K562 (cell line): Measurements from ENCODE around the gene AK4. TPM values are rescaled to one million over a fixed set of nuclear protein-coding genes. Genes with fewer than 3 reads are reported as not detected.

Experiments used
- ATAC-seq: fragments of 200-7000 bp; cut with Tn5 transposase; 3 replicates; pipeline ENCODE4 v1.9.1; 2020; ENCODE audit warnings: moderate library complexity
- BruUV-seq: library from RNA; stranded (reverse); fragments of 400-500 nt; replicated peaks from 2 replicates; lab custom pipeline; 2021; lab: Mats Ljungman, UMichigan
- CTCF ChIA-PET: fragments of 300-600 bp; formaldehyde crosslinking; extraction: SDS; loops from one replicate; lab custom pipeline; 2021; ENCODE audit warnings: low intra/inter-chr PET ratio; lab: Yijun Ruan, JAX
- POLR2A ChIA-PET: fragments of 300-600, 350-650 bp; sonication (Branson Sonifier 250); formaldehyde crosslinking; extraction: SDS; loops from one replicate; lab custom pipeline; 2021; ENCODE audit warnings: antibody characterized with exemption, inconsistent platforms; lab: Yijun Ruan, JAX
- DNase-seq, 4 experiments: peaks; one replicate each; pipeline versions ENCODE4 v3.0.0 to v3.0.0-alpha.2; 2011 to 2018; ENCODE audit warnings: low spot score in 3 of 4, mixed read lengths in 3 of 4; ENCODE audit errors: extremely low read depth in 1 of 4
- FAIRE-seq: peaks from 2 replicates; lab custom pipeline; 2011; peaks lifted over from hg19 to GRCh38; lab: Jason Lieb, UNC
- H2AFZ ChIP-seq: 2 replicates; pipeline ENCODE4 v1.6.0; 2011; ENCODE audit warnings: low read depth, low read length, control low read depth, inconsistent platforms
- H3K27ac ChIP-seq: fragments of 200-600 bp; 3 replicates; pipeline ENCODE4 v1.8.0; 2011; ENCODE audit warnings: low read depth, mild to moderate bottlenecking, control low read depth, inconsistent platforms, low read length, moderate library complexity, mixed read lengths; ENCODE audit errors: extremely low read depth
- H3K27me3 ChIP-seq, 2 experiments: fragments of 300-600 bp in 1 of 2; 2 replicates in 1 of 2; 3 replicates in 1 of 2; pipeline versions ENCODE4 v1.6.0 to v1.8.0; 2011; ENCODE audit warnings: inconsistent platforms in 2 of 2, low read length in 2 of 2, mild to moderate bottlenecking in 1 of 2, mixed read lengths in 1 of 2, moderate library complexity in 1 of 2; ENCODE audit not compliant: control insufficient read depth in 2 of 2, insufficient read depth in 2 of 2
- H3K36me3 ChIP-seq: fragments of 300-600 bp; 3 replicates; pipeline ENCODE4 v1.8.0; 2011; ENCODE audit warnings: mild to moderate bottlenecking, low read length, inconsistent platforms; ENCODE audit not compliant: control insufficient read depth, insufficient read depth
- H3K4me1 ChIP-seq, 2 experiments: fragments of 200-600 bp in 1 of 2; replicated peaks in 1 of 2; 2 replicates in 1 of 2; 3 replicates in 1 of 2; pipeline versions ENCODE4 v1.5.1 to v1.8.0; 2011; ENCODE audit warnings: inconsistent platforms in 2 of 2, low read length in 2 of 2, mild to moderate bottlenecking in 1 of 2, mixed read lengths in 1 of 2, moderate library complexity in 1 of 2; ENCODE audit not compliant: control insufficient read depth in 2 of 2, insufficient read depth in 2 of 2
- H3K4me2 ChIP-seq: 2 replicates; pipeline ENCODE4 v1.6.1; 2011; ENCODE audit warnings: low read length, control low read depth, inconsistent platforms, mixed read lengths; ENCODE audit not compliant: insufficient read depth
- H3K4me3 ChIP-seq: fragments of 200-600 bp; sonication (generic), shearing (Covaris generic); 2 replicates; pipeline ENCODE4 v1.5.1; 2016; ENCODE audit warnings: control low read depth, inconsistent platforms
- H3K79me2 ChIP-seq: fragments of 200-600 bp; 3 replicates; pipeline ENCODE4 v1.8.0; 2011; ENCODE audit warnings: low read length, inconsistent platforms; ENCODE audit not compliant: control insufficient read depth, insufficient read depth
- H3K9ac ChIP-seq, 2 experiments: 2 replicates each; pipeline versions ENCODE4 v1.6.0 to v1.6.1; 2011; ENCODE audit warnings: low read depth in 2 of 2, low read length in 2 of 2, control low read depth in 1 of 2, inconsistent platforms in 1 of 2, mild to moderate bottlenecking in 1 of 2, mixed read lengths in 1 of 2; ENCODE audit not compliant: insufficient read depth in 1 of 2
- H3K9me1 ChIP-seq: one replicate; pipeline ENCODE4 v1.6.0; 2011; ENCODE audit warnings: inconsistent platforms, mild to moderate bottlenecking, low read length, moderate library complexity; ENCODE audit not compliant: control insufficient read depth, insufficient read depth
- H3K9me3 ChIP-seq: replicated peaks from 2 replicates; pipeline ENCODE4 v1.5.1; 2011; ENCODE audit warnings: low read depth, low read length, inconsistent platforms; ENCODE audit not compliant: control insufficient read depth, insufficient read depth
- H4K20me1 ChIP-seq: replicated peaks from 2 replicates; pipeline ENCODE4 v1.6.1; 2011; ENCODE audit warnings: low read length, inconsistent platforms, mixed read lengths; ENCODE audit not compliant: control insufficient read depth, insufficient read depth
- ASH1L ChIP-seq: fragments of 450-650 bp; IDR thresholded peaks from 2 replicates; pipeline ENCODE4 v1.6.1; 2018; ENCODE audit warnings: borderline replicate concordance, mild to moderate bottlenecking, low read depth; ENCODE audit not compliant: partially characterized antibody
- CBFA2T3 ChIP-seq: fragments of 450-650 bp; IDR thresholded peaks from 2 replicates; pipeline ENCODE4 v1.6.1; 2017
- CSDE1 ChIP-seq, 2 experiments: fragments of 450-650 bp; IDR thresholded peaks; 2 replicates each; pipeline ENCODE4 v1.6.1; 2016; ENCODE audit warnings: mild to moderate bottlenecking in 1 of 2
- E2F6 ChIP-seq, 2 experiments: IDR thresholded peaks; 2 replicates each; pipeline ENCODE4 v1.6.1; 2011; ENCODE audit warnings: borderline replicate concordance in 1 of 2, control low read depth in 1 of 2, low read depth in 1 of 2, low read length in 1 of 2, mild to moderate bottlenecking in 1 of 2, mixed read lengths in 1 of 2, moderate library complexity in 1 of 2; ENCODE audit not compliant: insufficient read depth in 1 of 2, insufficient read length in 1 of 2, poor library complexity in 1 of 2, severe bottlenecking in 1 of 2; ENCODE audit errors: extremely low read depth in 1 of 2
- ELF4 ChIP-seq: fragments of 450-650 bp; formaldehyde crosslinking; IDR thresholded peaks from 2 replicates; pipeline ENCODE4 v1.4.0; 2022; ENCODE audit warnings: missing genetic modification characterization
- KDM5B ChIP-seq: fragments of 200-600 bp; sonication (generic); IDR thresholded peaks from 2 replicates; pipeline ENCODE4 v1.6.1; 2012; ENCODE audit warnings: low read depth, mild to moderate bottlenecking, moderate library complexity, low read length, control low read depth, inconsistent platforms; ENCODE audit not compliant: insufficient replicate concordance
- MAFK ChIP-seq: IDR thresholded peaks from 2 replicates; pipeline ENCODE4 v1.6.1; 2011; ENCODE audit warnings: low read length, improper control_type of control experiment
- MCM2 ChIP-seq: fragments of 450-650 bp; IDR thresholded peaks from 2 replicates; pipeline ENCODE4 v1.6.1; 2017; ENCODE audit warnings: low read depth, mild to moderate bottlenecking
- NCOA6 ChIP-seq: fragments of 450-650 bp; IDR thresholded peaks from 2 replicates; pipeline ENCODE4 v1.6.1; 2017; ENCODE audit warnings: mild to moderate bottlenecking
- NR2F6 ChIP-seq: fragments of 450-650 bp; formaldehyde crosslinking; IDR thresholded peaks from 2 replicates; pipeline ENCODE4 v1.4.0; 2020; ENCODE audit warnings: mild to moderate bottlenecking
- PATZ1 ChIP-seq: fragments of 250-450 bp; sonication (Bioruptor Pico); IDR thresholded peaks from 2 replicates; pipeline ENCODE4 v1.5.0; 2020; ENCODE audit warnings: mild to moderate bottlenecking, borderline replicate concordance
- RHOXF2B ChIP-seq: fragments of 250-450 bp; sonication (Bioruptor Pico); conservative IDR thresholded peaks from 2 replicates; pipeline ENCODE4 v1.5.1; 2021
- SRSF9 ChIP-seq: fragments of 200-400 bp; formaldehyde crosslinking; IDR thresholded peaks from 2 replicates; pipeline ENCODE4 v1.6.1; 2017; ENCODE audit warnings: low read depth, low read length, borderline replicate concordance
- TAF1 ChIP-seq: IDR thresholded peaks from 2 replicates; pipeline ENCODE4 v1.6.1; 2011; ENCODE audit warnings: mild to moderate bottlenecking, low read length, moderate library complexity; ENCODE audit not compliant: insufficient read depth, control insufficient read depth, severe bottlenecking; ENCODE audit errors: extremely low read depth
- VEZF1 ChIP-seq: fragments of 200-800 bp; sonication (Bioruptor generic); IDR thresholded peaks from 2 replicates; pipeline ENCODE4 v1.6.1; 2017; ENCODE audit warnings: missing genetic modification characterization, missing compliant biosample characterization
- ZNF133 ChIP-seq: fragments of 250-450 bp; sonication (Bioruptor Pico); IDR thresholded peaks from 2 replicates; pipeline ENCODE4 v1.4.0; 2020; ENCODE audit warnings: mild to moderate bottlenecking
- WGBS: fragments of 100-300 bp; shearing (Covaris generic); methylation state at CpG from one replicate; pipeline ENCODE4 v1.1.6; 2016; ENCODE audit warnings: low coverage, mixed read lengths; ENCODE audit not compliant: insufficient coverage; ENCODE audit errors: missing lambda C conversion rate; 5-methylcytosine and 5-hydroxymethylcytosine counted together
- in situ Hi-C: fragments of 300-500 bp; cut with MboI; formaldehyde crosslinking; loops from 4 replicates; pipeline ENCODE4 v1.15.0; 2018; ENCODE audit warnings: inconsistent platforms, mixed read lengths
- intact Hi-C: fragments of 100-400 bp; cut with micrococcal nuclease; formaldehyde crosslinking; loops from 2 replicates; pipeline ENCODE4 v1.14.2; 2022
- polyA plus RNA-seq, 8 experiments: library from polyadenylated mRNA; depleted of rRNA in 4 of 8; stranded (reverse) in 5 of 8; unstranded in 3 of 8; fragments of >200 nt; fragmentation: Nextera tagmentation in 2 of 8; fragmentation: Illumina TruSeq in 1 of 8; extraction: Ambion mirVana in 2 of 8; extraction: Trizol in 1 of 8; gene quantifications; 2 replicates each; pipeline versions ENCODE4 v1.2.1 to v1.2.3, GENCODE V29; 2011 to 2014; ENCODE audit warnings: inconsistent platforms in 1 of 8, missing spikeins in 1 of 8
- total RNA-seq, 7 experiments: library from RNA; depleted of rRNA in 6 of 7; stranded (reverse); fragments of >200 nt in 6 of 7; fragmentation: Illumina TruSeq in 2 of 7; extraction: Trizol in 2 of 7; gene quantifications; 2 replicates each; pipeline versions ENCODE4 v1.2.1 to v1.2.3, GENCODE V29; 2011 to 2021; ENCODE audit warnings: low replicate concordance in 1 of 7
- TF ChIP-seq, protein P1 (sequence below): fragments of 250-450 bp; sonication (Bioruptor Pico); IDR thresholded peaks from 2 replicates; pipeline ENCODE4 v1.8.0; 2021; ENCODE audit warnings: mild to moderate bottlenecking, moderate library complexity

The AK4 gene
- total and polyA plus RNA-seq, 9 of the 15 experiments (the other 6 are each of a cell fraction or from before 2014, with no cell fraction given) = 10.4 to 96.6 (median 21.5) TPM

DNA sequence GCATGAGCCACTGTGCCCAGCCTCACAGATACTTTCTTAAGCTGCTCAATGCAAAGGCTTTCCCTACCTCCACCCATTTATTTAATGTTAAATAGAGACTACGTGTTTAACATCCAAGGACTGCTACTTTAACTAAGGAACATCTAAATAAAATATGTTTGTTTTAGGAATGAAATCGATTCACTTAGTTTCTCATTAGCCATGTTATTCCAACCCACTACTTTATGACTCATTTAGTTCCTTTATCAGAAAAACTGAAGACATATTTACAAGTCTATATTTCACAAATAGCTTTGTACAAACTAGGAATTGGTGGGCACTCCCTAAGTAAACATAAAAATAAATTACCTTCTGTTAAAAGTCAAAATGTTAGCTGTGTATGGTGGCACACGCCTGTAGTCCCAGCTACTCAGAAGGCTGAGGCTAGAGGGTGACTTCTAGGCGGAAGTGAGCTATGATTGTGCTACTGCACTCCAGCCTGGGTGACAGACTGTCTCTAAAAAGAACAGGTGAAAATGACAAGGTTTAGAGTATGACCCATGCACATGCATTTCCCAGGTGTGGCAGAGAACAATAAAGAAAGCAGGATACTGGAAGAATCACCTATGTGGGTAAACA is 39.9 kb upstream of the AK4 start:
- Histone ChIP-seq H3K9ac (no peak overlapping the region), H3K4me2 (no peak overlapping the region), H3K79me2 (no peaks in the 10 kb centered on the region), H3K27me3 (no peaks in the 10 kb centered on the region; a peak in 2 of 5 replicates), H3K36me3 (no peaks in the 10 kb centered on the region), H3K4me1 (peaks cover 0 to 2% of the 10 kb centered on the region in 2 experiments; a peak in 2 of 5 replicates), H4K20me1 (no peaks in the 10 kb centered on the region), H3K4me3 (no peak overlapping the region), H2AFZ (no peak overlapping the region), H3K27ac (no peak overlapping the region), H3K9me1 (no peaks in the 10 kb centered on the region), H3K9me3 (no peaks in the 10 kb centered on the region; the same call in 1 of the 2 replicates)
- FAIRE-seq = no peak
- in situ Hi-C loops = no loop called here
- intact Hi-C loops = no loop called here
- no peak for DNase-seq
- POLR2A ChIA-PET = no interaction called here
- peak; percentile 43; the same call in 1 of the 3 replicates for ATAC-seq
- no TSS peak for BruUV-seq
- CTCF ChIA-PET = no interaction called here
- WGBS = 17% methylated on average over 4 of the region's 4 CpGs
- TF ChIP-seq CBFA2T3 = no peak
- no peak for TF ChIP-seq ASH1L
- no peak for TF ChIP-seq KDM5B
- no peak for TF ChIP-seq VEZF1
- no peak for TF ChIP-seq PATZ1 (CRISPR knock-in tag)
- no peak for TF ChIP-seq SRSF9
- TF ChIP-seq ELF4 (CRISPR knock-in tag) = no peak
- TF ChIP-seq RHOXF2B = no peak
- TF ChIP-seq NCOA6 = no peak
- no peak for TF ChIP-seq MAFK
- no peak for TF ChIP-seq E2F6 (IDR thresholded peaks at IDR 0.05; ENCODE audit: borderline replicate concordance in 1 of 2, extremely low read depth in 1 of 2, insufficient read depth in 1 of 2, insufficient read length in 1 of 2, low read depth in 1 of 2, low read length in 1 of 2, poor library complexity in 1 of 2, severe bottlenecking in 1 of 2)
- TF ChIP-seq, protein P1, sequence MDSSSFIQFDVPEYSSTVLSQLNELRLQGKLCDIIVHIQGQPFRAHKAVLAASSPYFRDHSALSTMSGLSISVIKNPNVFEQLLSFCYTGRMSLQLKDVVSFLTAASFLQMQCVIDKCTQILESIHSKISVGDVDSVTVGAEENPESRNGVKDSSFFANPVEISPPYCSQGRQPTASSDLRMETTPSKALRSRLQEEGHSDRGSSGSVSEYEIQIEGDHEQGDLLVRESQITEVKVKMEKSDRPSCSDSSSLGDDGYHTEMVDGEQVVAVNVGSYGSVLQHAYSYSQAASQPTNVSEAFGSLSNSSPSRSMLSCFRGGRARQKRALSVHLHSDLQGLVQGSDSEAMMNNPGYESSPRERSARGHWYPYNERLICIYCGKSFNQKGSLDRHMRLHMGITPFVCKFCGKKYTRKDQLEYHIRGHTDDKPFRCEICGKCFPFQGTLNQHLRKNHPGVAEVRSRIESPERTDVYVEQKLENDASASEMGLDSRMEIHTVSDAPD = no peak
- no peak for TF ChIP-seq NR2F6 (CRISPR knock-in tag)
- TF ChIP-seq CSDE1 (IDR thresholded peaks at IDR 0.05) = no peak
- no peak for TF ChIP-seq MCM2
- TF ChIP-seq TAF1 = no peak
- no peak for TF ChIP-seq ZNF133 (CRISPR knock-in tag)
